ENCODE results near the gene TMEM30A.

- no peak for TF ChIP-seq CTCF (IDR thresholded peaks at IDR 0.05; ENCODE audit: borderline replicate concordance, extremely low read depth, low read length, poor library complexity, severe bottlenecking)
- TF ChIP-seq EZH2 (IDR thresholded peaks at IDR 0.05; ENCODE audit: borderline replicate concordance, low read depth, low read length, severe bottlenecking): no peak
Observed at GRCh38 chr6:75249837-75250236, 34.8 kb downstream of the TMEM30A start.

All from DND-41 (cell line).